Measurements from ENCODE around the gene SLC36A1.

DNA sequence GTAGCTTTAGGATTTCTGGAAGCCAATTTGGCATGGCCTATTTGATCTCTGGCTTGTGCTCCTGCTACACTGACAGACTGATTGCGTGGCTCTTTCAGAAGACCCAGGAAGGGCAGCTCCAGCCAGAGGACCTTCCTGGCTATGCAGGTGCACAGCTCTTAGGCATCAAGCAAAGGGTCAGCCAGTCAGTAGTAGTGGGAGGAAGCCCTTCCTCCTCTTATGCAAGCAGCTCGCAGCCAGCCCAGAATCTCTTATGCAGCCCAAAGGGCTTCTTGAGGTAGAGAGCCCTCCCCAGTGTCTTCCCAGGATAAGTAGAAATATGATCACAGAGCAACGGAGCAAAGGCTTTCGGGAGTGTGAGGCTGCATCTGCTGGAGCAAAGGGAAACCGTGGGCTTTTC, 43.2 kb downstream of the SLC36A1 start:
- TF ChIP-seq, protein P1, sequence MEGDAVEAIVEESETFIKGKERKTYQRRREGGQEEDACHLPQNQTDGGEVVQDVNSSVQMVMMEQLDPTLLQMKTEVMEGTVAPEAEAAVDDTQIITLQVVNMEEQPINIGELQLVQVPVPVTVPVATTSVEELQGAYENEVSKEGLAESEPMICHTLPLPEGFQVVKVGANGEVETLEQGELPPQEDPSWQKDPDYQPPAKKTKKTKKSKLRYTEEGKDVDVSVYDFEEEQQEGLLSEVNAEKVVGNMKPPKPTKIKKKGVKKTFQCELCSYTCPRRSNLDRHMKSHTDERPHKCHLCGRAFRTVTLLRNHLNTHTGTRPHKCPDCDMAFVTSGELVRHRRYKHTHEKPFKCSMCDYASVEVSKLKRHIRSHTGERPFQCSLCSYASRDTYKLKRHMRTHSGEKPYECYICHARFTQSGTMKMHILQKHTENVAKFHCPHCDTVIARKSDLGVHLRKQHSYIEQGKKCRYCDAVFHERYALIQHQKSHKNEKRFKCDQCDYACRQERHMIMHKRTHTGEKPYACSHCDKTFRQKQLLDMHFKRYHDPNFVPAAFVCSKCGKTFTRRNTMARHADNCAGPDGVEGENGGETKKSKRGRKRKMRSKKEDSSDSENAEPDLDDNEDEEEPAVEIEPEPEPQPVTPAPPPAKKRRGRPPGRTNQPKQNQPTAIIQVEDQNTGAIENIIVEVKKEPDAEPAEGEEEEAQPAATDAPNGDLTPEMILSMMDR (IDR thresholded peaks at IDR 0.05) = no peak
- no peak for TF ChIP-seq SIN3A (IDR thresholded peaks at IDR 0.05; ENCODE audit: borderline replicate concordance, insufficient read depth, low read depth, low read length)
- TF ChIP-seq, protein P2, sequence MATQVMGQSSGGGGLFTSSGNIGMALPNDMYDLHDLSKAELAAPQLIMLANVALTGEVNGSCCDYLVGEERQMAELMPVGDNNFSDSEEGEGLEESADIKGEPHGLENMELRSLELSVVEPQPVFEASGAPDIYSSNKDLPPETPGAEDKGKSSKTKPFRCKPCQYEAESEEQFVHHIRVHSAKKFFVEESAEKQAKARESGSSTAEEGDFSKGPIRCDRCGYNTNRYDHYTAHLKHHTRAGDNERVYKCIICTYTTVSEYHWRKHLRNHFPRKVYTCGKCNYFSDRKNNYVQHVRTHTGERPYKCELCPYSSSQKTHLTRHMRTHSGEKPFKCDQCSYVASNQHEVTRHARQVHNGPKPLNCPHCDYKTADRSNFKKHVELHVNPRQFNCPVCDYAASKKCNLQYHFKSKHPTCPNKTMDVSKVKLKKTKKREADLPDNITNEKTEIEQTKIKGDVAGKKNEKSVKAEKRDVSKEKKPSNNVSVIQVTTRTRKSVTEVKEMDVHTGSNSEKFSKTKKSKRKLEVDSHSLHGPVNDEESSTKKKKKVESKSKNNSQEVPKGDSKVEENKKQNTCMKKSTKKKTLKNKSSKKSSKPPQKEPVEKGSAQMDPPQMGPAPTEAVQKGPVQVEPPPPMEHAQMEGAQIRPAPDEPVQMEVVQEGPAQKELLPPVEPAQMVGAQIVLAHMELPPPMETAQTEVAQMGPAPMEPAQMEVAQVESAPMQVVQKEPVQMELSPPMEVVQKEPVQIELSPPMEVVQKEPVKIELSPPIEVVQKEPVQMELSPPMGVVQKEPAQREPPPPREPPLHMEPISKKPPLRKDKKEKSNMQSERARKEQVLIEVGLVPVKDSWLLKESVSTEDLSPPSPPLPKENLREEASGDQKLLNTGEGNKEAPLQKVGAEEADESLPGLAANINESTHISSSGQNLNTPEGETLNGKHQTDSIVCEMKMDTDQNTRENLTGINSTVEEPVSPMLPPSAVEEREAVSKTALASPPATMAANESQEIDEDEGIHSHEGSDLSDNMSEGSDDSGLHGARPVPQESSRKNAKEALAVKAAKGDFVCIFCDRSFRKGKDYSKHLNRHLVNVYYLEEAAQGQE (IDR thresholded peaks at IDR 0.05; ENCODE audit: insufficient read depth in 1 of 2, low read depth in 2 of 2, low read length in 1 of 2) = no peak
